ENCODE data around the gene SLC25A21.
"Not testable (repeated sequence)": the region's sequence is repeated elsewhere in the genome, so short reads cannot be mapped to it uniquely, and the experiment has no call there.

Gene SLC25A21

DNA sequence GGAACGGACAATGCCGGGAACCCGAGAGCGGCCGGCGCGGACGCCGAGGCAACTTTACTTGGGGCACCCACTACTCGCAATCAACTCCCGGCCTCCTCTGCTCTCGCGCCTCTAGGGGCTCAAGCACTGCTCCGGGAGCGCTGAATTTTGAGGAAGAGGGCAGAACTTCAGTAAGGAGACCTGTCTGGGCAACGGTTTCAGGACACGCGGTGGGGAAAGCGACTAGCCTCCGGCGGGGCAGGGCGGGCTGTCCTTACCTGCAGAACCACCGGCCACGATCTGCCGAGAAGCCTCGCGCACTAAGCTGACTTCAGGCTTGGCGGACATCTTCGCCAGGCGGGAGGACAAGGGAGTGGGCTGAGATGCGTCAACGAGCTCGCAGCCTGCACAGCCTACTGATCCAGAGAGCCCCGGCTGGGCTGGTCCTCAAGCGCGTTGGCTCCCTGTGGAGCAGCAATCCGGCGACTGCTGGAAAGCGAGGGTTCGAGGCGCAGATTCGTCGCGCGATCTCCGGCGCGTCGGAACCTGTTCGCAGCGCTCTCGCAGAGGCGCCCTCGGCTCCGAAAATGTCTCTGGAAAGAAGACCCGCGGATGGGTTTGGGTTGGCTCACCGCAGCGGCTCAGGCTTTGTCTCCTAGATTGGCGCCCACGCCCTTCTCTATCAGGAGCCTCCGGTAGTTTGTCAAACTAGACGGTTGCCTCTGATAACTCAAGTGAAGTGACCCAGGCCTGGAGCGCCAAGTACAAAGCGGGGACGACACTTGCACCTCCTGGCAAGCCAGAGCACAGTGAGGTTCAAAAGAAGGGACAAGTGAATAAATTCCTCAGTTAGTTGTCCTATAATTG is at the start of gene SLC25A21:
Gene SLC25A21 (minus strand): TSS at position 583 of the 846 bp plus-strand sequence.
- DNase-seq: peak; percentile 84

DNA sequence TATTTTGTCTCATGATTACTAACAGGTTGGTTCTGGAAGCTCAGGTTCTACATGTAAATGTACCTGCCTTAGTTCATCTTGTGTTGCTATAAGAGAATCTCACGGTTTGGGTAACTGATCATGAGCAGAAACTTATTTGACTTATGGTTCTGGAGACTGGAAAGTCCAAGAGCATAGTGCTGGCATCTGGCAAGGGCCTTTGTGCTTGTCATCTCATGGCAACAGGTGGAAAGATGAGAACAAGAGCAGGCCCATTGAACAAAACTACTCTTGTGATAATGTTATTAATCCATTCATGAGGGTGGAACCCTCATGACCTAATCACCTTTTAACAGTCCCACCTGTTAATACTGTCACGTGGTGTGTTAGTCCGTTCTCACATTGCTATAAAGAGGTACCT is 48.7 kb upstream of the SLC25A21 start:
- no peak for DNase-seq

DNA sequence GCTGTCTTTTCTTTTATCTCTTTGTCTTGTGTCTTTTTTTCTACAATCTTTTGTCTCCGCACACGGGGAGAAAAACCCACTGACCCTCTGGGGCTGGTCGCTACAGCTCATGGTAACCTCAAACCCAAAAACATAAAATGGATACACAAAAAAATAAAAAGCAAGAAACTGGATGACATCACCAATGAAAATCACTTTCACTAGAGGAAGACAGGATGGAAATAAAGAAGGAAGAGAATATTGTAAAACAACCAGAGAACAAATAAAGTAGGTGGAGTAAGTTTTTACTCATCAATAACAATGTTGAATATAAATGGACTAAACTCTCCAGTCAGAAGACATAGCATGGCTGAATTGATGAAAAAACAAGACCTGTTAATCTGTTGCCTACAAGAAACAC is 42.9 kb upstream of the SLC25A21 start:
- DNase-seq: no peak

DNA sequence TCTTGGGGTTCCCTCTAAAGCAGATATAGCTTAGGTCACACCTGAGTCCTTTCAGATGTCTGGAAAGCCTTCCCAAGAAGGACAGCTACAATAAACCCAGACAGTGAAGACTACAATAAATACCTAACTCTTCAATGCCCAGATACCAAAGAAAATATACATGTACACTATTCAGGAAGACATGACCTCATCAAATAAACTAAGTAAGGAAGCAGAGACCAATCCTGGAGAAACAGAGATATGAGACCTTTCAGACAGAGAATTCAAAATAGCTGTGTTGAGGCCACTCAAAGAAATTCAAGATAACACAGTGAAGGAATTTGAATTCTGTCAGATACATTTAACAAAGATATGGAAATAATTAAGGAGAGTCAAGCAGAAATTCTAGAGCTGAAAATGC is 40.6 kb upstream of the SLC25A21 start:
- DNase-seq: no peak

DNA sequence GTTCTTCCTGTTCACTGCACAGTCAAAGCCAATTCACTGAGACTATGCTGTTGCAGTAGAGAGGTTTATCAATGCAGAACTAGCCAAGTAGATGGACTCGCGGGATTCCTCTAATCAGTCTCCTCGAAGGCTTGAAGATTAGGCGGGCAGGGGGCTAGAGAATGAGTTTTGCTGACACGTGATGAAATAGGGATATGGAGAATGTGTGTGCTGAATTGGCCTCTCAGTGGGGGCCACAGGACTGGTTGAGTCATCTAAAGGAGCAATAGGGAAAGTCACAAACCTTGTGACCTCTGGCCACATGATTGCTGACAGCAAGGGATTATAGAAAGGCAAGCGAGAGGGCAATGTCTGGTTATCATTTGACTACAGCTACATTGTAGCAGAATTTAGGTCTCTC is 38.0 kb upstream of the SLC25A21 start:
- DNase-seq: no peak

DNA sequence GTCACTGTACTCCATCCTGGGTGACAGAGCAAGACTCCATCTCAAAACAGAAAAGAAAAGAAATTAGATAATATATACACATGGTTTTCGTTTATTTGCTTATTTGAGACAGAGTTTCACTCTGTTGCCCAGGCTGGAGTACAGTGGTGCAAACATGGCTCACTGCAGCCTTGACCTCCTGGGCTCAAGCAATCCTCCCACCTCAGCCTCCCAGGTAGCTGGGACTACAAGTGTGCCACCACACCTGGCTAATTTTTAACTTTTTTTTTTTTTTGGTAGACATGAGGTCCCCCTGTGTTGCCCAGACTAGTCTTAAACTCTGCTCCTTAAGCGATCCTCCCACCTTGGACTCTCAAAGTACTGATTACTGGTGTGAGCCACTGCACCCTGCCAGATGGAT is 37.2 kb upstream of the SLC25A21 start:
- DNase-seq: not testable (repeated sequence)

DNA sequence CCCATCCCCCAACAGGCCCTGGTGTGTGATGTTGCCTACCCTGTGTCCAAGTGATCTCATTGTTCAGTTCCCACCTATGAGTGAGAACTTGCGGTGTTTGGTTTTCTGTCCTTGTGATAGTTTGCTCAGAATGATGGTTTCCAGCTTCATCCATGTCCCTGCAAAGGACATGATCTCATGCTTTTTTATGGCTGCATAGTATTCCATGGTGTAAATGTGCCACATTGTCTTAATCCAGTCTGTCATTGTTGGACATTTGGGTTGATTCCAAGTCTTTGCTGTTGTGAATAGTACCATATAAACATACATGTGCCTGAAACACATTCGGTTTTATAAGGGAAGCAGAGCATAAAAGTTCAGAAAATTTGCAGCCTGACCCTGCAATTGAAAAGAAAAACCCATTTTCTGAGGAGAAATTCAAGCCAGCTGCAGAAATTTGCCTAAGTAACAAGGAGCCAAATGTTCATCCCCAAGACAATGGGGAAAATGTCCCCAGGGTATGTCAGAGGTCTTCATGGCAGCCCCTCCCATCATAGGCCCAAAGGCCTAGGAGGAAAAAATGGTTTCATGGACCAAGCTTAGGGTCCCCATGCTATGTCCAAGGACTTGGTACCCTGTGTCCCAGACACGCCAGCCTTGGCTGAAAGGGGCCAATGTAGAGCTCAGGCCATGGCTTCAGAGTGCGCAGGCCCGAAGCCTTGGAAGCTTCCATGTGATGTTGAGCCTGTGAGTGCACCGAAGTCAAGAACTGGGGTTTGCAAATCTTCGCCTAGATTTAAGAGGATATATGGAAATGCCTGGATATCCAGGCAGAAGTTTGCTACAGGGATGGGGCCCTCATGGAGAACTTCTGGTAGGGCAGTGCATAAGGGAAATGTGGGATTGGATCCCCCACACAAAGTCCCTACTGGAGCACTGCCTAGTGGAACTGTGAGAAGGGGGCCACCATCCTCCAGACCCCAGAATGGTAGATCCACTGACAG is 33.5 kb upstream of the SLC25A21 start:
- DNase-seq: not testable (repeated sequence)

DNA sequence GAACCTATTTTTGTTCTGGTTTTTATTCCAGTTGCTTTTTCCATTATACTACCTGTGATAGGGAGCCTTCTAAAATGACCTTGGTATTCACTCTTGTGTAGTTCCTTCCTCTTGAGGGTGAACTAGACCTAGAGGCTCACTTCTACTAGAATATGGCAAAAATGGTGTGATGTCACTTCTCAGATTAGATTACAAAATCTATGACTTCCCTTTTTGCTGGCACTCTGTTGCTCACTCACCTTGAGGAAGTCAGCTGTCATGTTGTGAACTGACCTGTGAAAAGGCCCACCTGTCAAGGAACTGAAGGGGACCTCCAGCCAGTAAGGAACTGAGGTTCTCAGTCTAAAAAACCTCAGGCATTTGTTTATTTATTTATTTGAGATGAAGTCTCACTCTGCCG is 31.0 kb upstream of the SLC25A21 start:
- no peak for DNase-seq

DNA sequence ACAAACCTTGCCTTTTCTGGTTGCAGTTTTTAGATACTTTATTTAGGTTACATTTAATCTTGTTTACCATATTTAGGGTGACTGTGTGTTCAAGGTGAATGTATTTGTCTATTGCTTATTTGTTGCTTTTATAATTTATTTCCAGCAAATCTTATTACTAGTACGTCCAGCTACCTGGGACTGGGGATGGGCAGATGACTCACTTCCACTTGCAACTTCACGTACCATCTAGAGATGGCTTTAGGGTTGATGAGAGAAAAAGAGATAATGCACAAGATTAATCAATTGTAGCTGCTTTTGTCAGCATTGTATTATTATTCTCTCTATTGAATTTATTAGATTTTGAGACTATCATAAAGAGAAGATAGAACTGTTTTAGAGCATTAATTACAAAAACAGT is 30.4 kb upstream of the SLC25A21 start:
- DNase-seq: no peak

DNA sequence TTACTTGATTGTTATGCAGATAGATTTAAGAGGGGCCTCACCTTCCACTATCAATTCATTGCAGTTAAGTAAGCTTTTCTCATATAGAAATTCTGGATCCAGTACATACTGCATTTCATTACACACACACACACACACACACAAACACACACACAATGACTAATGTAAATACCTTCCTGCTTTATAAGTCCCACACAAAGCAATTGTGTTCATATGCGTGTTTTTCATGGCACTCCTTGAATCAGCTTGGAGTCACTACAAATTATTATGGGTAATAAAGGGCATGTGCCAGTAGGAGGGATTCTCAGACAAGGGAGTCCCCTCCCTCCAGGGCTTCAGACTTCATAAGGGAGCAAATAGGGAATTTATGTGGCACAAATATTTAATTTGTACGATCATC is 29.9 kb upstream of the SLC25A21 start:
- no peak for DNase-seq

DNA sequence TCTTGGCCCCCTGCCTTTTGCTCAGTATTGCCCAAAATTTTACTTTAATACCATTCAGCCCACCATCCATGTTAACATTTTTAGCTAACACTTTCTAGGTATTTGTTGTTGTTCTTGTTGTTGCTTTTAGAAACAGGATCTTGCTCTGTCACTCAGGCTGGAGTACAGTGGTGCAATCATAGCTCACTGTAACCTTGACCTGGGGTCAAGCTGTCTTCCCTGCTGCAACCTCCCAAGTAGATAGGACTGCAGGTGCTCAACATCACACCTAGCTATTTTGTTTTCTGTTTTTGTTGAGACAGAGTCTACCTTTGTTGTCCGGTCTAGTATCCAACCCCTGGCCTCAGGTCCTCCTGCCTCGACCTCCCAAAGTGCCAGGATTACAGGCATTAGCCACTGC is 29.3 kb upstream of the SLC25A21 start:
- no peak for DNase-seq

DNA sequence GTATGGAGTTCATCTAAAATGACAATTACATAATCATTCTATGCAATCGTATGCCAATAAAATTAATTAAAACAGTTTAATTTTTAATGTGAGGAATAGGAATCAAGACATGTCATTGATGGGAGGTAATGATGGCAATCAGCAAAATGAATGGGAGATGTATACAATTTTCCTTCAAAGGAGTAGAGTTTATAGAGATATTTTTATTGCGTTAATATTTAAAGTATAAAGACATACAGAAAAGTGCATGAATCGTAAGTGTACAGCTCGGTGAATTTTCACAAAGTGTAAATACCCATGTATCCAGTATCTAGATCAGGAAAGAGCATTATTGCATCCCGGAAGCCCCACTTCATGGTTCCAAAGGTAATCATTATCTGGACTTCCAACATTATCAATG is 26.5 kb upstream of the SLC25A21 start:
- DNase-seq: no peak

DNA sequence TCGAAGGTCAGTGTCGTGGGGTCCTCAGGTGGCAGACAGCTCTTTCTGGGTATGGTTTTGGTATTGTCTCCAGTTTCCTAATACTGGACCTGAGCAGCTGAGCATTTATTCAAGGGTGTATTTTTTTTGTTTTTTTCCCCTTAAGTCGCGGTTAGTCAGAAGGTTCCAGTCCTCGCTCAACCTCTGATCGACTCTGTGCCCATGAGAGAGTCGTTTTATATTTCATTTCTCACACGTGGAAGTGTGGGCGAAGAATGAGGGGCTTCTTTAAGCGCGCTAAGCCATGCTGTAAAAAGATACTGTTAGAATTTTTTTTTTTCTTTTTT is 25.8 kb upstream of the SLC25A21 start:
- peak; percentile 22 for DNase-seq

DNA sequence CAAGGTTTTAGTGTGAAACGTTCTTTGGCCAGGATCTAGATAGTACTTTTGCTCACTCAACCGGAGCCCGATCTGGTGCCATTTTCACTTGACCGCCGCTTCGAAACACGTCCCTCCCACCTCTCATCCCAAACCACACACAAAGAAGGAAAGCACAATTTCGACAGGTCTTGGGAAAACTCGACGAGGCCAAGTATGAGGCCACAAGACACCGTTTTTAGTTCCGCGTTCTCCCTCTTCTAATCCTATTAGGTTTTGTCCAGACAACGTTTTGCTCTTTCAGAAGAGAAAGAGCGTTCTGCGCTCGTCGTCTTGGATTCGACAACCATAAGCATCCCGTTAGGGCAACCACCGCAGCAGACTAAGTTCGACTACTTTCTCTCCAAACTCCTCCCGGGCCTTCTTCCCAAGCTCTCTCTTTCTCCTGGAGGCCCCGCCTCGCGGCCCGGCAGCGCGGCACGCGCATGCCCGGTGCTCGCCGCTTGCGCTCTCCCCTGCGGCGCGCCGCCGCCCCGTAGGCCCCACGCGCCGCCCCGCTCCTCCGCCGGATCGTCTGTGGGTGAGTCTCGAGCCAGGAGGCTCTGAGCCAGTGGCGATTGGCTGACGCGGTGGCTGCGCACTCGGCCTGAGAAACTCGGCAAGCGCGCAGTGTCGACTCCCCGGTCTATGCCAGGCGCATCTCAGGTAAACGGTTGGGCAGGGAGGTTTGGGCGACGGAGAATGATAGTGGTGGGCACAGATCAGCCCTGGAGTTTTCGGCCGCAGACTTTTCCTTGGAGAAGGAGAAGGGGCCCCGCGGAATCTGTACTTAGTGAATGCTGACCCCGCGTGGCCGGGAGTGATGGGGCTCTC is 25.2 kb upstream of the SLC25A21 start, which contains the start of gene MIPOL1:
Gene MIPOL1 (plus strand): TSS at position 517 of the 852 bp plus-strand sequence. CDS start 49,952 bp downstream, outside the sequence.
- DNase-seq: peak; percentile 85

DNA sequence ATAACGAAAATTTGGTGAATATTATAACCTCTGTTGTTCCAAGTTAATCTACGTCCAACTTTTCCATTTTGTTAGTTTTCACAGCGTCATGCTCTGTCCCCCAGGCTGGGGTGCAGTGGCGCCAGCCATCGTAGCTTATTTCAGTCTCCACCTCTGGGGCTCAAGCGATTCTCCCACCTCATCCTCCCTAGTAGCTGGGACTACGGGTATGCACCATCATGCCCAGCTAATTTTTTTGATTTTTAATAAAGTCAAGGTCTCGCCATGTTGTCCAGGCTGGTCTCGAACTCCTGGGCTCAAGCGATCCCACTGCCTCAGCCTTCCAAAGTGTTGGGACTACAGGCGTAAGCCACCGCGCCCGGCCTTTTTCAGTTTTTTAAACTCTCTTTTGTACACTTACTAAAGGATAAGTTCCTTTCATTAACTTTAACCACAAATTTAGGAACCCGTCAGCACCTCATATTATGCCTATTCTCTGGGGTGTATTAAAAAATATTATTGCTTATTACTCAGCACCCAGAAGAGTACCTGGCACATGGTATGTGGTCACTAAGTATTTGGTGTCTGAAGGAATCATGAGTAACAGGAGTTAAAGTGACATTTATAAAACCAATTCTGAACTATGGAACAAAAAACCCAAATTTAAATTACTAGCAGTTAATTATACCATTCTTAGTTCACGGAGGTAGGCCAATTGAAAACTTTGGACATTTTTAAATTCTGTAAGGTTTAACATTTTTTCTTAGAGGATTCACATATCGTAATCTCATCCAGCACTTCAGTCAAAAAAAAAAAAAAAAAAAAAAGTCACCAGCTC is 24.4 kb upstream of the SLC25A21 start:
- DNase-seq: no peak

DNA sequence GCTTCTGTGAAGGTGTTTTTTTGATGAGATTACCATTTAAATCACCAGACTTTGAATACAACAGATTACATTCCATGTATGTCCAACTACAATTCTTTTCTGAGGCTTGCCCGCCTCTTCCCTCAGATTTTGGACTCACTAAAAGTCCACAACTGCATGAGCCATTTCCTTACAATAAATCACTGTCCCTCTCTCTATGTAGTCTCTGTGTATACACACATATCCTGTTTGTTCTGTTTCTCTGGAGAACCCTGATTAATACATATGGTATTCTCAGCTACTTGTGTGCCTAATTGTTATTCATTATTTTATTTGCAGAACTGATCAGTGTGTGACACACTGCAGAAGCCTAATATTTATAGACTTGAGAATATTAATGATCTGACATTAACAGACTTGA is 22.9 kb upstream of the SLC25A21 start:
- DNase-seq: no peak

DNA sequence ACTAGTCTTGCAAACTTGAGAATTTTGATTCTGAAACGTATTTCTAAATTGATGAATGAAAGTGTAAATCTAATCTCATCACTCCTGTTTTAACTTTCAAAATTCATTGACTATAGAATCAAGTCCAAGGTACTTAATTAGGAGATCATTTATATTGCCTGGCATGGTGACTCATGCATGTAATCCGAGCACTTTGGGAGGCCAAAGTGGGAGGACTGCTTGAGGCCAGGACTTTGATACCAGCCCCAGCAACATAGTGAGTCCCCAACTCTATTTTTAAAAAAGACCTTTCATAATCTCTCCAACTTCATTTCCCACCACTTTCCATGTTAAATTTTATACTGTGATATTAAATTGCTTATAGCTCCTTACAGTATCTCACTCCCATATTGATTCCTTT is 22.3 kb upstream of the SLC25A21 start:
- DNase-seq: no peak

DNA sequence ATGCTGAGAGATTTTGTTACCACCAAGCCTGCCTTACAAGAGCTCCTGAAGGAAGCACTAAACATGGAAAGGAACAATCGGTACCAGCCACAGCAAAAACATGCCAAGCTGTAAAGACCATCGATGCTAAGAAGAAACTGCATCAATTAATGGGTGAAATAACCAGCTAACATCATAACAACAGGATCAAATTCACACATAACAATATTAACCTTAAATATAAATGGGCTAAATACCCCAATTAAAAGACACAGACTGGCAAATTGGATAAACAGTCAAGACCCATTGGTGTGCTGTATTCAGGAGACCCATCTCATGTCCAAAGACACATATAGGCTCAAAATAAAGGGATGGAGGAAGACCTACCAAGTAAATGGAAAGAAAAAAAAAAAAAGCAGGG is 17.3 kb upstream of the SLC25A21 start:
- DNase-seq: not testable (repeated sequence)

DNA sequence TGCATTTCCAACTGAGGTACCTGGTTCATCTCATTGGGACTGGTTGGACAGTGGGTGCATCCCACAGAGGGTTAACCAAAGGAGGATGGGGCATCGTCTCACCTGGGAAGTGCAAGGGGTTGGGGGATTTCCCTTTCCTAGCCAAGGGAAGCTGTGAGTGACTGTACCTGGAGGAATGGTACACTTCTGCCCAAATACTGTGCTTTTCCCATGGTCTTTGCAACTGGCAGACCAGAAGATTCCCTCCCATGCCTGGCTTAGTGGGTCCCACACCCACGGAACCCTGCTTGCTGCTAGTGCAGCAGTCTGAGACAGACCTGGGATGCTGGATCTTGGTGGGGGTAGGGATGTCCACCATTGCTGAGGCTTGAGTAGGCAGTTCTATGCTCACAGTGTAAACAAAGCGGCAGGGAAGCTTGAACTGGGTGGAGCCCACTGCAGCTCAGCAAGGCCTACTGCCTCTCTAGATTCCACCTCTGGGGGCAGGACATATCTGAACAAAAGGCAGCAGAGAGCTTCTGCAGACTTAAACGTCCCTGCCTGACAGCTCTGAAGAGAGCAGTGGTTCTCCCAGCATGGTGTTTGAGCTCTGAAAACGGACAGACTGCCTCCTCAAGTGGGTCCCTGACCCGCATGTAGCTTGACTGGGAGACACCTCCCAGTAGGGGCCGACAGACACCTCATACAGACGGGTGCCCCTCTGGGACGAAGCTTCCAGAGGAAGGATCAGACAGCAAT is 15.6 kb upstream of the SLC25A21 start:
- not testable (repeated sequence) for DNase-seq

DNA sequence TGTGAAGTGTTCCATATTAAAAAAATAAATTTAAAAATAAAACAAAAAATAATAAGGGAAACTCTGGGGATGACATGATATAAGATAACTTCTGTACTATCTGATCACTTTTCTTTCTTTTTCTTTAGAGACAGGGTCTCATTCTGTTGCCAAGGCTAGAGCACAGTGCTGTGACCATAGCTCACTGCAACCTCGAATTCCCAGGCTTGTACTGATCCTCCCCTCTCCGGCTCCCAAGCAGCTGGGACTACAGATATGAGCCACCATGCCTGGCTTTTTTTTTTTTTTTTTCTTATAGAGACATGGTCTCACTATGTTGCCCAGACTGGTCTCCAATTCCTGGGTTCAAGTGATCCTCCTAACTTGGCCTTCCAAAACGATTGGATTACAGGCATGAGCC is 14.9 kb upstream of the SLC25A21 start:
- no peak for DNase-seq

DNA sequence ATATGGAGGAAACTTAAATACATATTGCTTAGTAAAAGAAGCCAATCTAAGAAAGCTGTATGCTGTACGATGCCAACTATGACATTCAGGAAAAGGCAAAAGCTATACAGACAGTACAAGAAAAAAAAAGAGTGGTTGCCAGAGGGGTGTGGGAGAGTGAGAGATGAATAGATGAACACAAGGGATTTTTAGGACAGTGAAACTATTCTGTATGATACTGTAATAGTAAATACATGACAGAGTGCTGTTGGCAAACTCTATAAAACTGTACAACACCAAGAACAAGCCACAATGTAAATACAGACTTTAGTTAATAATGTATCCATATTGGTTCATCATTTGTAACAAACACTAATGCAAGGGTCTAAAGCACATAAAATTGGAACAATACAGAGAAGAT is 14.5 kb upstream of the SLC25A21 start:
- no peak for DNase-seq

All from NCI-H1105 (cell line).